OCI-LY3 (cell line): ENCODE results near the gene RPS16.

Source experiments
- H2AFZ ChIP-seq: fragments of 200-600, 300-600 bp; shearing (Covaris generic); 2 replicates; pipeline ENCODE4 v1.6.0; 2014; ENCODE audit warnings: antibody characterized with exemption, low read depth, low read length
- H3K27ac ChIP-seq: fragments of 200-600, 300-600 bp; sonication (generic); 2 replicates; pipeline ENCODE4 v1.5.1; 2014; ENCODE audit warnings: mild to moderate bottlenecking, low read length, moderate library complexity, mixed read lengths
- H3K27me3 ChIP-seq: fragments of 200-600, 300-600 bp; sonication (generic); 2 replicates; pipeline ENCODE4 v1.6.1; 2014; ENCODE audit warnings: low read depth, low read length, mixed read lengths
- H3K36me3 ChIP-seq: fragments of 200-600, 300-600 bp; sonication (generic); replicated peaks from 2 replicates; pipeline ENCODE3; 2014; ENCODE audit warnings: low read depth, low read length, mixed read lengths
- H3K4me1 ChIP-seq: fragments of 300-600, 200-600 bp; sonication (generic); 2 replicates; pipeline ENCODE4 v1.6.1; 2014; ENCODE audit warnings: low read length, mixed read lengths
- H3K4me2 ChIP-seq: fragments of 200-600, 300-600 bp; sonication (generic); 2 replicates; pipeline ENCODE4 v1.6.1; 2014; ENCODE audit warnings: low read length, mixed read lengths
- H3K4me3 ChIP-seq: fragments of 300-600, 200-600 bp; sonication (generic); 2 replicates; pipeline ENCODE4 v1.5.1; 2014; ENCODE audit warnings: antibody characterized with exemption, mild to moderate bottlenecking, low read length, moderate library complexity
- H3K79me2 ChIP-seq: fragments of 300-600, 200-600 bp; shearing (Covaris generic); 2 replicates; pipeline ENCODE4 v1.6.1; 2014; ENCODE audit warnings: mild to moderate bottlenecking, low read length, mixed read lengths
- H3K9ac ChIP-seq: fragments of 300-600, 200-600 bp; shearing (Covaris generic); 2 replicates; pipeline ENCODE4 v1.6.0; 2014; ENCODE audit warnings: mild to moderate bottlenecking, low read length, moderate library complexity
- H3K9me3 ChIP-seq: fragments of 200-600, 300-600 bp; shearing (Covaris generic); 2 replicates; pipeline ENCODE4 v1.6.1; 2014; ENCODE audit warnings: low read length, mixed read lengths; ENCODE audit not compliant: insufficient read depth
- H4K20me1 ChIP-seq: fragments of 200-600, 300-600 bp; sonication (generic); 2 replicates; pipeline ENCODE4 v1.6.1; 2016; ENCODE audit warnings: low read length, mixed read lengths; ENCODE audit not compliant: insufficient read depth
- CTCF ChIP-seq: fragments of 200-600, 300-600 bp; sonication (generic); IDR thresholded peaks from 2 replicates; pipeline ENCODE4 v1.5.1; 2014; ENCODE audit warnings: antibody characterized with exemption, low read length, low read depth
- EZH2phosphoT487 ChIP-seq: fragments of 200-600 bp; shearing (Covaris generic); IDR thresholded peaks from 2 replicates; pipeline ENCODE4 v1.6.1; 2018; ENCODE audit warnings: antibody characterized with exemption, mixed run types, low read depth

RPS16 gene

GRCh38 chr19:39420769-39421168 is 15.0 kb downstream of the RPS16 start:
- H3K79me2 ChIP-seq, result no peaks in the 10 kb centered on the region
- H3K9ac ChIP-seq, result no peak overlapping the region
- no peaks in the 10 kb centered on the region for H3K27me3 ChIP-seq
- no peak overlapping the region for H2AFZ ChIP-seq
- no peaks in the 10 kb centered on the region for H4K20me1 ChIP-seq
- H3K4me2 ChIP-seq, result no peak overlapping the region
- peaks cover 44% of the 10 kb centered on the region for H3K36me3 ChIP-seq
- no peak for TF ChIP-seq EZH2phosphoT487
- TF ChIP-seq CTCF, result no peak
- no peak overlapping the region for H3K27ac ChIP-seq
- H3K9me3 ChIP-seq, result no peaks in the 10 kb centered on the region
- H3K4me1 ChIP-seq, result no peaks in the 10 kb centered on the region
- no peak overlapping the region for H3K4me3 ChIP-seq

GRCh38 chr19:39419003-39419402 is 16.7 kb downstream of the RPS16 start:
- peaks cover 5% of the 10 kb centered on the region for H3K4me1 ChIP-seq
- no peak overlapping the region for H3K4me3 ChIP-seq
- no peaks in the 10 kb centered on the region for H3K9me3 ChIP-seq
- no peak overlapping the region for H3K4me2 ChIP-seq
- no peak overlapping the region for H3K9ac ChIP-seq
- H4K20me1 ChIP-seq, result peaks cover 7% of the 10 kb centered on the region; the same call in 1 of the 2 replicates
- H3K36me3 ChIP-seq, result peaks cover 49% of the 10 kb centered on the region
- H3K79me2 ChIP-seq, result peaks cover 7% of the 10 kb centered on the region
- H2AFZ ChIP-seq, result no peak overlapping the region
- TF ChIP-seq CTCF (no peak), EZH2phosphoT487 (no peak)
- H3K27me3 ChIP-seq, result no peaks in the 10 kb centered on the region
- no peak overlapping the region for H3K27ac ChIP-seq

GRCh38 chr19:39417463-39418181 is 18.1 kb downstream of the RPS16 start:
- Histone ChIP-seq H3K4me2 (no peak overlapping the region), H4K20me1 (peaks cover 7% of the 10 kb centered on the region; the same call in 1 of the 2 replicates), H3K79me2 (peaks cover 18% of the 10 kb centered on the region), H3K4me1 (peaks cover 9% of the 10 kb centered on the region), H3K9ac (no peak overlapping the region), H3K27ac (no peak overlapping the region), H3K9me3 (no peaks in the 10 kb centered on the region), H3K36me3 (peaks cover 39% of the 10 kb centered on the region), H3K27me3 (no peaks in the 10 kb centered on the region), H3K4me3 (no peak overlapping the region), H2AFZ (no peak overlapping the region)
- TF ChIP-seq CTCF (no peak), EZH2phosphoT487 (no peak)

- H4K20me1 ChIP-seq, result peaks cover 7% of the 10 kb centered on the region; the same call in 1 of the 2 replicates
- TF ChIP-seq EZH2phosphoT487, result no peak
- TF ChIP-seq CTCF, result no peak
- H3K36me3 ChIP-seq, result peaks cover 34% of the 10 kb centered on the region
- H3K9me3 ChIP-seq, result no peaks in the 10 kb centered on the region
- no peak overlapping the region for H2AFZ ChIP-seq
- H3K79me2 ChIP-seq, result peaks cover 18% of the 10 kb centered on the region
- H3K27me3 ChIP-seq, result no peaks in the 10 kb centered on the region
- H3K4me3 ChIP-seq, result no peak overlapping the region
- H3K9ac ChIP-seq, result no peak overlapping the region
- H3K4me1 ChIP-seq, result peaks cover 12% of the 10 kb centered on the region
- no peak overlapping the region for H3K4me2 ChIP-seq
- no peak overlapping the region for H3K27ac ChIP-seq
Measured at GRCh38 chr19:39416152-39417120, 19.3 kb downstream of the RPS16 start.
